HG03432 (cell line): ENCODE data around the gene SPACA7.
"Not testable (repeated sequence)": the region's sequence is repeated elsewhere in the genome, so short reads cannot be mapped to it uniquely, and the experiment has no call there.

ENCODE experiments used
- ATAC-seq: cut with Tn5 transposase; IDR thresholded peaks from one replicate; pipeline ENCODE4 v1.9.1; 2021; ENCODE audit warnings: mild to moderate bottlenecking, moderate library complexity; ENCODE audit not compliant: unreplicated experiment

The SPACA7 gene

DNA sequence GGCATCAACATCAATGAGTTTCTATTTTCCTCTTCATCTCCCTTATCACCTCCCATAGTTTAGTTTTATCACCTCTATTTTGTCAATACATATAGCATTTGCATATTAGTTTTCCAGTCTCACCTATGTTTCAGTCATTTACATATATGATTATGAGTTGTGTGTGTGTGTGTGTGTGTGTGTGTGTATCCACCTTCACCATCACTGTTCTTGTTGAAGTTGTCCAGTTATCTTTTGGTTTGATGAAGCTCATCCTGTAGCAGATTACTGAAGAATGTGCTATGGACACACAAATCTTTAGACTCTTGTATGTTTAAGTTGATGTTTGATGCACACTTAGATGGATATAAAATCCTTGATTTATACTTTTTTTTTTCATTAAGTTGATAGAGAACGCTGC lies 40.5 kb downstream of the SPACA7 start:
- no peak for ATAC-seq

DNA sequence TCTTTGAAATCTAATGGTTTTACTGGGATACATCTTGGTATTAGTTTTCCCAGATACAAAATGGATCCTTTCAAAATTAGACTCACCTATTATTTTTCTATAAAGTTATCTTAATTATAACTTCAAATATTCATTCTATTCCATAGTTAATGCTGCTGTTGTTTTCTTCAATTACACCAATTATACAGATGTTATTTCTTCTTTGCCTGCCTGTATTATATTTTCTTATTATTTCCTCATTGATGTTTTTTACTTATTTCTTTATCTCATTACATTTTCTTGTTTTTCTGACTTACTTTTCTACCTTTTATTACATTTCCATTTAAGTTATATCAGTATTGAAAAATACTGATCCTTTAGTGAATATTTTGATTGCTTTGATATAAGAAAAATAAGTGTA lies 40.9 kb downstream of the SPACA7 start:
- no peak for ATAC-seq

DNA sequence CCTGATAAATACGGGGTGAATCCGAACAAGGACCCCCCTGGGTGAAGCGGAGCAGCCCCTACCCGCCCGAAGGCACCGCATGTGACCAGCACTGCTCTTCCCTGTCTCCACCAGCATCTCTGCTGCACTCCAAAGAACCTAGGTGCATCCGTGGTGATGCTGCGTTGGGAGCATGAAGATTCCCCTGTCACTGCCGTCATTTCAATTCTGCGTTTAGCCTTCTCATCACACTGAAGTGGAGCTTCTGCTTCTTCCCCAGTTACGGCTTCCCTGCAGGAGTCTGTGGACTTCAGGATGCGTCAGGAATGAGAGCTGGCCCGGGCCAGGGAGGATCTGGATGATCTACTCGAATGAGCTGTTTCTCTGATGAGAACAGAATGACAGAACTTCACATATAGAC lies 47.9 kb downstream of the SPACA7 start:
- no peak for ATAC-seq

DNA sequence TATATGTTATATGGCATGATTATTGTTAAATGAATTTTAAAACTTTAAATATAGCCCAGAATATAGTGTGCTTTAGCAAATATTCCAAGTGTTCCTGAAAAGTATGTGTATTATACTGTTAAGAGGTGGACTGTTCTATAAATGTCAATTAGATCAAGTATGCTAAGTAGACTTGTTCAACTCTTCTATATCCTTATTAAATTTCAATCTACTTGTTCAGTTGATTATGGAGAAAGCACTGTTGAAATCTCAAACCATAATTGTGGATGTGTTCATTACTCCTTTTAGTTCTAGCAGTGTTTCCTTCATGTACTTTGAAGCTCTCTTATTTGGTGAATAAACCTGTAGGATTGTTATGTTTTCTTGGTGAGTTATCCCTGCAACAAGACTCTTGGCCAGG lies 52.5 kb downstream of the SPACA7 start:
- ATAC-seq, result no peak

DNA sequence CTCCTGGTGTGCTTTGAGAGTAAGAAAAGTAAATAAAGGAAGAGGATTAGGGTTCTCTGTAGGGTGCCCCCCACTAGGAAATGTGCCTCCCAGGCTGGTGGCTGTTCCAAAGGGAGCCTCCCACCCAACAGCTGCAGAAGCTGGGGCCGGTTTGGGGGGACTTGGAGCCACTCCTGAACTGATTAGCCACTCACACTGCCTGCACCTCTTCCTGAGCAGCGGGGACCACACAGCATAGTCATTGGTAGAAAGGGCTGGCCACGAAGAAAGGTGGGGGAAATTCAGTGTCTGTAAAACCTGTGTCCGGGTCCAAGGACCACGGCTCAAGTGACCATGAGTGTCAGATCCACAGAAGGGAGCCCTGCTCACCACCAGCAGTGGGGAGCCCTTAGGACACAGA lies 55.6 kb downstream of the SPACA7 start:
- ATAC-seq, result no peak

DNA sequence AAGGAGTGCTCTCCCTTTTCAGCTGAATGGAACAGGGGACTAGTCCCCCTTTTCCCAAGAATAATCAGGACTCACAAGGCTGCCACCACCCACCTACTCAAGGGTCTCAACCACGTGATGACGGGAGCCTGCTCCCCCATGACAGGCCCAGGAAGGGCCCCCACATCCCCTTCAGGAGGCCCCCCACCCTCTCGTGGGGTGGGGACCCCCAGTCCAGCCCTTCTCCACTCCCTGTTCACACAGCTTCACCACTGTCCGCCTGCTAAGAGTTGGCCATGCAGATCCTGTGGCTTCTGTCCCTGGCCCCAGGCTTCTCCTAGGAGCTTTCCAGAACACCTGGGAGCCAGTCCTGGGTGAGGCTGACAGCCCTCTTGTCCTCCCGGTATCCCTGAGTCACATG lies 56.6 kb downstream of the SPACA7 start:
- not testable (repeated sequence) for ATAC-seq

DNA sequence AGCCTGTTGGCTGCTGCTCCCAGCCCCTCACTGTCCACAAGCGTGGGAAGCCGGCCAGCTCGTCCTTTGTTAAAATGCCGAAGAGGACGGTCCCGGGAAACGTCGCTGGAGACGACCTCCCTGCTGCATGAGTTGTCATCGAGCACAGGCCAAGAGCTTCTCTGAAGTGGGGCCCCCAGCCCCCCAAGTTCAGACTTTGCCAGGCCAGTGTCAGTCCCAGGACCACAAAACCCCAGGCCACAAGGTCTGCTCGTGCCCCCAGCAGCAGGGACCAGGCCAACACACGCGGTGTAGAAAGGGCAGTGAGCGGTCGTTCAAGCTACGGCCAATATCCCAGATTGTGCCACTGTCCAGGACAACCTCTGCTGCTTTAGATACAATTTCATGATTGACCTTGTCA lies 57.4 kb downstream of the SPACA7 start:
- ATAC-seq, result not testable (repeated sequence)

DNA sequence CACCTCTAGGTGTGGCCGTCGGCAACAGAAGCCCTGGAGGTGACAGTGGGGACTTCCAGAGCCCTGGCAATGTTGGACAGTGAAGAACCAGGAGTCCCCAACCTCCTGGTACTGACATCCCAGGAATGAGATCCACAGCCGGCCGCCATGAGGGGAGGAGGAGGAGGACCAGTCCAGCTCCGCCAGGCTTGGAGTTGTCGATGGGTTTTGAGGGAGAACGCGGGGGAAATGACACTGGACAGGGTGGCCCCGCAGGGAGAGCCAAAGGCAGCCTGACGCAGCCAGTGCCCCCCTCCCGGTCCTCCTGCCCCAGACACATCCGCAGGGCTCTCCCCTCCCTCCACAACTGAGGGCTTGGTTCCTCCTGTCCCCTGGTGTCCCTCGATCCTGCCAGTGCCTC lies 57.9 kb downstream of the SPACA7 start:
- ATAC-seq, result no peak

DNA sequence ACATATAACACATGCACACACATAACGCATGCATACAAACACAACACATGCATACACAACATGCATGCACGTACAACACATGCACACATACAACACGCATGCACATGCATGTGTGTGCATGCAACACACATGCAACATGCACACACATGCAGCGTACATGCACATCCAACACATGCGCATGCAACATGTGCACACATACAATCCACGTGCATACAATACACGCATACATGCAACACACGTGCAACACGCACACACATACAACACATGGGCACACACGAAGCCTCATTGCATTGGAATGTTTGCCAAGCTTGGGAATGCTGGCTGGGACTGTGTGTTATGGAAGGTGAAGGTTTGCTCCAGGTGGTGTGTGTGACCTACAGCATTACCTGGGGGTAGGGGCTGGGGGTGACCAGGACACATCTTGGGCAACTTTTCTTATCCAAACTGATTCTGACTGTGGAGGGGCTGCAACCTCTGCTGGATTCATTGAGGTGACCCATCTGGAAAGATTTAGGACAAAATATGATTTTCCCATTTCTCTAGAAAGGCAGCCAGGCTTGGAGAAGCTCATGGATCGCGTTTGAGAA lies 58.9 kb downstream of the SPACA7 start:
- no peak for ATAC-seq

DNA sequence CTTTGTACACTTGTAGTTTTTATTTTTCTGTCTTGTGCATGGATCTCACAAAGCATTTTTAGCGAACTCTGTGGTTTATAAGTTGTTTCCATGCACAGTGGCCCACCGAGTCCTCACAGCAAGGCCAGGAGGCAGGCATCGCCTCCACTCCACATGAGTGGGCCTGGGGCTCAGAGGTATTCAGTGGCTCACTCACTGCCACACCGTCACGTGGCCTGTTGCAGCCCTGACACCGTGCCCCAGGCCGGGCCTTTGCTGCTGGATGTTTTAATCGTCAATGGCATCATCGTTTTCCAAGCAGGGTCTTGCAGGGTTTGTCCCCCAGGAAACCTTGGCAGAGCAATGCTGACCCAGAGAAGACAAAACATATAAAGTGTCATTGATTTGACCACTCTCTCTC lies 59.8 kb downstream of the SPACA7 start:
- no peak for ATAC-seq

DNA sequence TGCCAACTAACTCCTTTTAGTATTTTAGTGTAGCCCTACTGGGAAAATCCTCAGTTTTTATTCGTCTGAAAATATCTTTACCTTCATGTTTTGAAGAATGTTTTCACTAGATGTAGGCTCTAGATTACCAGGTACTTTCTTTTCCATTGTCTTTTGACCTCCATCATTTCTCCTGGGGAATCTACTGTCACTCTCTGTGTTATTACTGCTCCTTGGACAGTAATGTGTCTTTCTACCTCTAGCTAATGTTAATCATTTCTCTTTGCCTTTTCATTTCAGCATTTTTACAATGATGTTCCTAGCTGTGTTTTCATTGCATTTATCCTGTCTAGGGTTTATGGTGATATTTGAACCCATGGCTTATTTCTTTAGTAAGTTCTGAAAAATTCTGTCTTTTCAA lies 61.9 kb downstream of the SPACA7 start:
- no peak for ATAC-seq

DNA sequence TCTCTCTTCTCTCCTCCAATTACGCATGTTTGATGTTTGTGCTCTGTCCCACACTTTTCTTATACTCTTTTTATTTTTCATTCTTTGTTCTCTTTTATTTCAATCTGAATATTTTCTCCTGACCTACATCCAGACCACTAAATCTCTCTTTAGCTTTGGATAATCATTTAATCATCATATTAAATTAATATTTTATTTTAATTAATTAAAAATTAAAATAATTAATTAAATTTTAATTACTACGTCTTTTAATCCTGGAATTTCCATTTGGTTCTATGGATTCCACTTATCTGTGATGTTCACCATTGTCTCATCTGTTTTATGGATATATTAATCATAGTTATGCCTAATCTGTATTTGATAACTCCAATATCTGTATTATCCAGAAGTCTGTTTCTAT lies 62.4 kb downstream of the SPACA7 start:
- no peak for ATAC-seq

DNA sequence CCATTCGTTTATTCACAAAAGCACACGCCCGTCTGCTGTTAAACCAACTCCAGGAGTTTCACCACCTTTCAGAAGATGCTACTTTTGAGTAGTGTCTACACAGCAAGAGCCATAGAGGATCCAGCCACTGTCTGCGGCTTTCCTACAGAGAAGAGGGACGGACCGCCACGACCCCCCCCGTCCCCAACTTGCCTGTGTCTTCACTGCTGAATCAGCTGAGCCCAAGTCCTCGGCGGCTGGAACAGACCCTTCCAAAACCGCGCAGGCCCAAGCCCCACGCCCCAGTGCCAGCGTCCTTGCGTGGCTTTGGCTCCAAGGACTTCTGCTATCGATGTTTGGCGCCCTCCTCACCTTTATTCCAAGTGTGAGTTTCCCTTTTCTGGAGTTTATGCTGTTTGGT lies 65.1 kb downstream of the SPACA7 start:
- no peak for ATAC-seq

DNA sequence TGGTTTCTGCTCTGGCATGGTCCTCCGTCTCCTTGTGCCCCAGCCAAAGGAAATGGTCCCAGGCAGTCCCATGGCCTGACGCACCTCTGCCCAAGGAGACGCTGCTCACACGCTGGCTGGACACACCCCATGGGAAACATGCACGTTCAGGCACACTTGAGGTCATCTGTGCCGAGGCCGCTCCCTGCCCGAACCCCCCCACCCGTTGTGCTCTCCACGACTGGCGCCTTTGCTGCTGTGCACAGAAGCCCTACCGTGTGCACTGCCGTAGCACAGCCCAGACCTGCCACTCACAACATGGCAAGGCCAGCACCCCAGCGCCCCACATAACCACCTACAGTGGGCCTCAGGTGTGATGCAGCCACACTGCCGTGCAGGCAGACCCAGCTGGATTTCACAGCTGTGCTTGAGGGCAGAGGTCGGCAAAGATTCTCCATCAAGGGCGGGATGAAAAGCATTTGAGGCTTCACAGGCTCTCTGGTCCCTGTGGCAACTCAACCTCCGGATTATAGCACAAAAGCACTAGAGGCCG lies 65.7 kb downstream of the SPACA7 start:
- no peak for ATAC-seq

DNA sequence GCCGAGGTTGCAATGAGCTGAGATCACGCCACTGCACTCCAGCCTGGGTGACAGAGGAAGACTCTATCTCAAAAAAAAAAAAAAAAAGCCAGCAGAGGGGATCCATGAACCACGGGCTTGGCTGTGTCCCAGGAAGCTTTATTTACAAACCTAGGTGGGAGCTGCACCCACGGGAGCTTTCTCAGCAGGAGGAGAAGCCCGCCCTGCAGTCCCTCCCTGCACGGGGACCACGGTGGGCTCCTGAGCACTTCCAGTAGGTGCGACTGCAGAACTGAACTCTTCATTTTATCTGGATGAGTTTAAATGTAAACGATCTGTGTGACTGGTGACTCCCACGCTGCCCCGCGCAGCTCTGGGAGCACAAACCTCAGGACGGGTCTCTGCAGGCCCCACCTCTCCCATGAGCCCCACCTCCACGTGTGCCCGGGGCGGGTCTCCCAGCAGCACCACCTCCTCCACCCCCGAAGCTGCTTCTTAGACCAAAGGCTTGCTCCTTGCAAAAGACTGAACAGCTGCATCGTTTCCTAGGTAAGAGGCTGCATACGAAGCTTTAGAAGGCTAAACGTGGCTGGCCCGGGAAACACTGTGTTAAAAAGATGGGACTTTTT lies 66.4 kb downstream of the SPACA7 start:
- no peak for ATAC-seq

DNA sequence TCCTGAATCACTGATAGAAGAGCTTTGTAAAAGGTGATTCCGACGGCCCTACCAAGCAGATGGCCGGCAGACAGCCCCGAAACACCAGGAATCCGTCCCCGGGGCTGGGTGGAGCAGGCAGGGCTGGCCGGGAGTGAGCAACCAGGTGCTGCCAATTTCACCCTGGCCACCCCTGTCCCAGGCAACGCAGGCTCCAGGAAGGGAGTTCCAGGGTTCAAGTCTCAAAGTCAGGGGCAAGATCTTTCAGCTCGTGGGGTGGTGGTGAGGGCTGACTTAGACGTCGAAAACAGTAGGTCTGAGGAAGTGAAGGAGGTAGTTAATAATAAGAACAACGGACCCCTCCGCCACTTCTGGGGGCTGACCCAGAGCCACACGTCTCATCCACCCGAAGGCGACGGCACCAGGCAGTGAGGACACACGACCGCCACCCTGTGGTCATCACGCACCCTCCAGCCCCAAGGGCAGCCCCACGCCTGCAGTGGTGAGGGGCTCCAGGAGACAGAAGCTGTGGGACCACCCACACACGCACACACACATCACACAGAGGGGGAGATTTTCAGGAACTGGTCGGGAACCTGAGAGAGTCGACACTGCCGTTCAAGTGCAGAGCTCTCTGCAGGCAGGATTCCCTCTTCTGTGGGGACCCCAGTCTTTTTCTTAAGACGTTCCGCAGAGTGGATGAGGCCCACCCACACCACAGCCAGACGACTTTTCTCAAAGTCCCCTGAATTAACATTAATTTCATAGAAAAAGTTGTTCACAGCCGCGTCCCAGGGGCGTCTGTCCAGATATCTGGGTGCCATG lies 67.2 kb downstream of the SPACA7 start:
- no peak for ATAC-seq

DNA sequence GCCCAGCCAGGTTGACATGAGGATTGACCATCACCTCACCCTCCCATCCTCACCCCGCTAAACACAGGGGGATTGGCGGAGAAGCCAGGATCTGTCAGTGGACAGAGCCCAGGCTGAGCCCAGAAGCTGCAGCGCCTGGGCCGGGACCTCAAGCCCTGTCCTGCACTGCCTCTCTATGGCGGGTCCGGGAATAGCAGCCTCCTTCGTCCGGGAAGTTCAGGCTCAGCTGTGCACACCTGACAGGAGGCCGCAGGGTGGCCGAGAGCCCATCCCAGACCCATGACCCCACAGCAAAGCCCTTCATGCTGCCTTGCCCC lies 67.8 kb downstream of the SPACA7 start:
- peak; percentile 80 for ATAC-seq

DNA sequence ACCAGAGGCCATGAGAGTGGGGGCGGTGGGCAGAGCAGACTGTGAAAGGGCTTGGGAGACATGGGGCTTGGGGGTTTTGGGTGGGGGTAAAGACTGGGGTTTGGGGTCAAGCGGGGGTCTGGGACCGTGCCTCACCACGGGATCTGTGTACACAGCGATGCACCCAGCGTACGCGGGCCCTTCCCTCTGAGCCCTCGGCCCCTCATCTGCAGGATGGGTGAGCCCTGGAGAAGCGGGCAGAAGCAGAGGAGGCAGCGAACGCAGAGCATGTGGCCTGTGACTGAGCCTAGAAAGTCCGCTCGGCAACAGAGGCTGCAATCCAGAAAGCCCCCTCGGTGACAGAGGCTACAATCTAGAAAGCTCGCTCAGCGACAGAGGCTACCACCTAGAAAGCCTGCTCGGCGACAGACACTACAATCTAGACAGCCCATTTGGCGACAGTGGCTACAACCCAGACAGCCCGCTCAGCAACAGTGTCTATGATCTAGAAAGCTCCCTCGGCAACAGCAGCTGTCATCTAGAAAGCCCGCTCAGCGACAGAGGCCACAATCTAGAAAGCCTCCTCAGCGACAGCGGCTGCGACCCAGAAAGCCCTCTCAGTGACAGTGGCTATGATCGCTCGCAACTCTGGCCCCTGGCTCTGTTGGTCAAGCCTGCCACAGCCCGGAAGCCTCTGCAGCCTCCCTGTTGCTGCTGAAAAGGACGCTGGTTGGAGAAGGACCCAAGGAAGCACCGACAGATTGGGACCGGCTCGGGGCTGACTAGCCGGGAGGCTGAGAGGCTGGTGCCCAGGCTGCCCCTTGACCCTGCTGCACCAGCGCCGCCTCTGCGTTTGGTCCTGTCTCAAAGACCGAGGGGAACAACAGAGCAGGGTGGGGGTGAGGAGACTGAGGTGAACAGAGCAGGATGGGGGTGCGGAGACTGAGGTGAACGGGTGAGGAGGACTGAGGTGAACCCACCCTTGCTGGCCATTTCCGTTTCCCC lies 68.6 kb downstream of the SPACA7 start:
- peak; percentile 9 for ATAC-seq

DNA sequence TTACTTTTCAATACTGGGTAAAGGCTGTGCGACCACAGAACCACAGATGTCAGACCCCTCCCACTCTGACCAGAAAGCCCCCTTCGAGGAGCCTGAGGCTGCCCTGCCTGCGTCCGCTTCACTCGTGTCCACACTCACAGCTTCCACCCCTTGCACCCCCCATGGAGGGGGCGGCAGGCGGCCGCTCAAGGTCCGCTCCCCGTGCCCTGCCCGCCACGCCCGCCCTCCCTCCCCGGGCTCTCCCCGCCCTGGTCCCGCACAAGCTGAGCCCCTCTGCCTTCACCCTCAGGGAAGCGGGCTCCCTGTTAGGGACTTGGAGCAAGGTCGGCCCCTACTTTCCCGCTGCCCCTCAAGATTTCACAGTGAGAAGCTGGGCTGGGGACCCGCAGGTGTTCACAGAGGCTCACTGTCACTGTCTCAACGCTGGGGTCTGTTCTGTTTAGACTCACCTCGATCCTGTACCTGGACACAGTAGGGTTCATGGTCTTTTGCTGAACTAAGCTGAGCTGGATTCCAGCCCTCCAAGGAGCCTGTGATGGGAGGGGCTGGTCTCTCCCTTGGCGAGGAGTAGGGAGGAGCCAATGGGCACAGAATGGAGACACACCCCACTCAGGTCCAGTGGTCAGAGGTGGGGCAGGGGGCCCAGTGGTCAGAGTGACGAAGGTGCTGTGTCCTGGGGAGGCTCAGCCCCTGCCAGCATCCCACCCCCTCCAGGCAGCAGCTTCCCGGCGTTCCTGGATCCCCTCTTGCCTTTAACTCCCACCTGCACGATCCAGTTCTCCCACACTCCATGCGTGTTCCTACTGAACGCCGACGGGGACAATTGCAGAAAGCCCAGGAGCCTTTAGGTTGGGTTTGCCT lies 69.5 kb downstream of the SPACA7 start:
- no peak for ATAC-seq

DNA sequence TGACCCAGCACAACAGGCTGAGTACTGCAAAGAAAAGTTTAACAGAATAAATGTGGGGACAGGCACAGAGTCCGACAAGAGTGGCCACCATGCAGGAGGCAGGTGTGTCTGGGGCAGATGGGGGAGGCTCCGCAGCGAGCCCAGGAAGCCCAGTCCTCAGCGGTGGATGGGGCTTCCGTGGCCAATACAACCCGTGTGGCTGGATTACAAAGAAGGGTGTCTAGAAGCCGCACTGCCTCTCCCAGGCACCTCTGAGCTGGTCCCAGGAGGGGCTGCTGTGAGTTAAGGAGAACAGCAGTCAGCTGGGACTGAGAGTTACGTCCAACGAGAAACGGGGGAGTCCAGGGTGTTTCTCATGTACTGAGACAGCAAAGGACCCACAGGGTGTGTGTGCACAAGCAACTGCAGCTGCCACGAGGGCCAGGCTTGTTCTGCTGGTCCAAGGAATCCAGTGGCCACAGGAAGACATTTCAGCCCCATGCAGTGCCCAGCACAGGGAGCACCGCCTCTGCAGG lies 70.2 kb downstream of the SPACA7 start:
- ATAC-seq, result no peak
